Astrocyte (in vitro differentiated cells and primary cell): ENCODE measurements around the gene RASGRP3.
A peak's percentile ranks its signal among the peaks of the same experiment; 100 is the strongest.

ENCODE experiments used
- CTCF ChIP-seq: IDR thresholded peaks from 2 replicates; pipeline ENCODE4 v1.5.1; 2011; ENCODE audit warnings: low read depth, mild to moderate bottlenecking, inconsistent platforms, low read length, moderate library complexity; ENCODE audit not compliant: insufficient read depth
- EZH2 ChIP-seq: IDR thresholded peaks from 2 replicates; pipeline ENCODE4 v1.6.1; 2012; ENCODE audit warnings: mild to moderate bottlenecking, low read length, inconsistent platforms; ENCODE audit not compliant: insufficient read depth

GRCh38 chr2:33475224-33476130 lies 972 bp upstream of the RASGRP3 start:
- TF ChIP-seq CTCF: peak; percentile 87
- TF ChIP-seq EZH2: no peak
